KMS-11 (cell line): ENCODE results near the gene PRKD1.

Experiments
- H2AFZ ChIP-seq: fragments of 200-600 bp; sonication (generic); 2 replicates; pipeline ENCODE4 v1.6.1; 2016; ENCODE audit warnings: antibody characterized with exemption, mixed run types, low read depth
- H3K27ac ChIP-seq: fragments of 200-600 bp; sonication (generic); 2 replicates; pipeline ENCODE4 v1.6.1; 2016; ENCODE audit warnings: mild to moderate bottlenecking, mixed run types
- H3K27me3 ChIP-seq: fragments of 200-600 bp; sonication (generic); 2 replicates; pipeline ENCODE4 v1.6.1; 2017; ENCODE audit warnings: mild to moderate bottlenecking, low read depth, mixed run types, moderate library complexity; ENCODE audit not compliant: insufficient read depth
- H3K36me3 ChIP-seq: fragments of 200-600 bp; sonication (generic); 2 replicates; pipeline ENCODE4 v1.6.1; 2017; ENCODE audit warnings: mild to moderate bottlenecking, mixed run types; ENCODE audit not compliant: insufficient read depth
- H3K4me1 ChIP-seq: fragments of 200-600 bp; sonication (generic); 2 replicates; pipeline ENCODE4 v1.6.1; 2016; ENCODE audit warnings: mild to moderate bottlenecking, low read depth, mixed run types; ENCODE audit not compliant: poor library complexity, severe bottlenecking
- H3K4me2 ChIP-seq: fragments of 200-600 bp; sonication (generic); 2 replicates; pipeline ENCODE4 v1.7.0; 2016; ENCODE audit warnings: mild to moderate bottlenecking, mixed run types
- H3K4me3 ChIP-seq: fragments of 200-600 bp; sonication (generic); IDR thresholded peaks from 2 replicates; pipeline ENCODE4 v1.6.1; 2017; ENCODE audit warnings: low read depth, low read length, mixed read lengths; ENCODE audit not compliant: insufficient read depth
- H3K79me2 ChIP-seq: fragments of 200-600 bp; sonication (generic); 2 replicates; pipeline ENCODE4 v1.6.1; 2016; ENCODE audit warnings: low read depth, mixed run types; ENCODE audit not compliant: insufficient read depth
- H3K9ac ChIP-seq: fragments of 200-600 bp; sonication (generic); 2 replicates; pipeline ENCODE4 v1.6.1; 2016; ENCODE audit warnings: mild to moderate bottlenecking, mixed run types
- H4K20me1 ChIP-seq: fragments of 200-600 bp; sonication (generic); 2 replicates; pipeline ENCODE4 v1.6.1; 2016; ENCODE audit warnings: mild to moderate bottlenecking, mixed run types; ENCODE audit not compliant: insufficient read depth
- CTCF ChIP-seq: fragments of 200-600 bp; sonication (generic); conservative IDR thresholded peaks from 2 replicates; pipeline ENCODE4 v1.6.1; 2017; ENCODE audit warnings: low read depth, mild to moderate bottlenecking, antibody characterized with exemption, low read length, moderate library complexity, mixed read lengths

PRKD1 gene

GRCh38 chr14:29798108-29798663 lies 129.5 kb downstream of the PRKD1 start:
- no peak for TF ChIP-seq CTCF
- H3K79me2 ChIP-seq = no peaks in the 10 kb centered on the region

GRCh38 chr14:29796853-29797252 lies 130.8 kb downstream of the PRKD1 start:
- Histone ChIP-seq H3K27ac (no peak overlapping the region), H3K4me1 (no peaks in the 10 kb centered on the region), H3K79me2 (no peaks in the 10 kb centered on the region), H3K36me3 (no peaks in the 10 kb centered on the region), H4K20me1 (no peaks in the 10 kb centered on the region), H3K4me2 (no peak overlapping the region), H2AFZ (no peak overlapping the region), H3K27me3 (no peaks in the 10 kb centered on the region), H3K4me3 (no peak overlapping the region), H3K9ac (no peak overlapping the region)
- no peak for TF ChIP-seq CTCF

More at GRCh38 chr14:29798108-29798663, 129.5 kb downstream of the PRKD1 start:
- Histone ChIP-seq H3K4me1 (no peaks in the 10 kb centered on the region), H3K36me3 (no peaks in the 10 kb centered on the region), H3K4me2 (no peak overlapping the region), H3K4me3 (no peak overlapping the region), H3K27ac (no peak overlapping the region), H3K9ac (no peak overlapping the region), H4K20me1 (no peaks in the 10 kb centered on the region), H2AFZ (no peak overlapping the region), H3K27me3 (no peaks in the 10 kb centered on the region)

- H2AFZ ChIP-seq = no peak overlapping the region
- H3K27ac ChIP-seq = no peak overlapping the region
- no peak overlapping the region for H3K9ac ChIP-seq
- H3K36me3 ChIP-seq = no peaks in the 10 kb centered on the region
- no peak for TF ChIP-seq CTCF
- no peaks in the 10 kb centered on the region for H3K79me2 ChIP-seq
- H3K4me3 ChIP-seq = no peak overlapping the region
- no peak overlapping the region for H3K4me2 ChIP-seq
- no peaks in the 10 kb centered on the region for H3K27me3 ChIP-seq
- no peaks in the 10 kb centered on the region for H4K20me1 ChIP-seq
- H3K4me1 ChIP-seq = peaks cover 28% of the 10 kb centered on the region
These were observed 138.2 kb downstream of the PRKD1 start for GRCh38 chr14:29789475-29789874.

- Histone ChIP-seq H3K27ac (peak overlapping the region; percentile 59), H3K4me3 (no peak overlapping the region), H3K4me2 (peak overlapping the region; percentile 87), H3K9ac (no peak overlapping the region), H2AFZ (no peak overlapping the region; the same call in 1 of the 2 replicates), H3K27me3 (no peaks in the 10 kb centered on the region), H3K36me3 (no peaks in the 10 kb centered on the region), H3K4me1 (peaks cover 28% of the 10 kb centered on the region), H4K20me1 (no peaks in the 10 kb centered on the region), H3K79me2 (no peaks in the 10 kb centered on the region)
- TF ChIP-seq CTCF = no peak
These were observed 139.6 kb downstream of the PRKD1 start for GRCh38 chr14:29788093-29788492.
